ENCODE measurements around the gene PRR4.

The PRR4 gene, protein sequence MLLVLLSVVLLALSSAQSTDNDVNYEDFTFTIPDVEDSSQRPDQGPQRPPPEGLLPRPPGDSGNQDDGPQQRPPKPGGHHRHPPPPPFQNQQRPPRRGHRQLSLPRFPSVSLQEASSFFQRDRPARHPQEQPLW

GRCh38 chr12:10849425-10849878, at the start of gene PRR4:
Gene PRR4 (minus strand): TSS chr12:10849475. CDS start chr12:10849437, 38 bp downstream.
- no peak for DNase-seq (ENCODE audit: extremely low read depth in 1 of 2, low read depth in 1 of 2)

DNA sequence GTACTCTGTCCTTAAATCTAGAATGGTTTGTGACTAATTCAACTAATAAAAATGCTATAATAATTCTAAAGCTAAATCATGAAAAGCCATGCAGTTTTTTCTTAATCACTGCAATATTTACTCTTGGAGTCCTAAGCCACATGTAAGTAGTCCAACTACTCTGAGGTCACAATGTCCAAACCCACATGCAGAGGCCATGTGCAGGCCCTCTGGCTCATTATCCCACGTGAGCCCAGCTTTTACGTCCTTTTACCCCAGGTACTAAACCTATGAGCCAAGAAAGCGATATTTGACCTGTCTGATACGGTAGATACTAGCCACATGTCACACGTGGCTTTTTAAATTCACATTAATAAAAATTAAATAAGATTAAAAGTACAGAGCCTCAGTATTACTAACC, 47.6 kb upstream of the PRR4 start:
- DNase-seq (ENCODE audit: extremely low read depth in 1 of 2, low read depth in 1 of 2): no peak

DNA sequence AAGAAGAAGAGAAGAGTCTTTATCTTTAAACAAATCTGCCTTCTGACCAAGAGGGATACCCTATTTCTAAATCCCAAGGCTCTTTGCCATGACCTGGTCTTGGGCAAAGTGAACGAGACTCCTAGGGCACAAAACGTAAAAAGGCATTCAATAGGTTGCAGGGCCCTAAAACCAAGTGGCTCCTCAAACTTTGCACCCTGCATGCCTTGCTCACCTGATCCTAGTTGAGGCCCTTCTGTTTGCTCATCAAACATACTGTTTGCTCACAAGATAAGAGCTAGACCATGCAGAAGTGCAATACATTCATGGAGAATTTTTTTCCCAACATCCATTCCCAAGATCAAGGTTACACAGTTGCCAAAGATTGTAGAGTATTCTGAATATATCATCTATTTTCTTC, 42.7 kb upstream of the PRR4 start:
- no peak for DNase-seq (ENCODE audit: extremely low read depth in 1 of 2, low read depth in 1 of 2)

GRCh38 chr12:10889226-10889625, 40.0 kb upstream of the PRR4 start:
- DNase-seq (ENCODE audit: extremely low read depth in 1 of 2, low read depth in 1 of 2): no peak

- DNase-seq (ENCODE audit: extremely low read depth in 1 of 2, low read depth in 1 of 2): no peak
Measured at GRCh38 chr12:10884086-10884725, 34.9 kb upstream of the PRR4 start, which contains the start of gene PRH1. Gene PRH1 (minus strand): TSS chr12:10884255. CDS start chr12:10884217, 38 bp downstream.

DNA sequence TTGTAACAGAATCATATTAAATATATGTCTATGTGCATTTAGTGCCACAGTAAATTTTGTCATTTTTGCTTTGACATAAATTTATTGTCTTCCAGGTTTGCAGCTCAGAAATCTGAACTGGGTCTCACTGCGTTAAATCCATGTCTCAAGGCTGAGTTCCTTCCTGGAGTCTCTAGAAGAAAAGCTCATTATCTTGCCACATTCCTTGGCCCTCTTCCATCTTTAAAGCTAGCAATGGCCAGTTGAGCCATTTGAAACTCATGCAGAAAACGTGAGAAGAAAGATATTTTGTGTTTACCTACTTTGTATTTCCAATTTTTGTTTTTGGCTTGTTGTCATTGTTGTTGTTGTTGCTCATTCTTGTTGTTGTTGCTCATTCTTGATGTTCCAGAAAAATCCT, 24.1 kb upstream of the PRR4 start:
- no peak for DNase-seq (ENCODE audit: extremely low read depth in 1 of 2, low read depth in 1 of 2)

GRCh38 chr12:10867381-10867780, 18.1 kb upstream of the PRR4 start:
- no peak for DNase-seq (ENCODE audit: extremely low read depth in 1 of 2, low read depth in 1 of 2)

DNA sequence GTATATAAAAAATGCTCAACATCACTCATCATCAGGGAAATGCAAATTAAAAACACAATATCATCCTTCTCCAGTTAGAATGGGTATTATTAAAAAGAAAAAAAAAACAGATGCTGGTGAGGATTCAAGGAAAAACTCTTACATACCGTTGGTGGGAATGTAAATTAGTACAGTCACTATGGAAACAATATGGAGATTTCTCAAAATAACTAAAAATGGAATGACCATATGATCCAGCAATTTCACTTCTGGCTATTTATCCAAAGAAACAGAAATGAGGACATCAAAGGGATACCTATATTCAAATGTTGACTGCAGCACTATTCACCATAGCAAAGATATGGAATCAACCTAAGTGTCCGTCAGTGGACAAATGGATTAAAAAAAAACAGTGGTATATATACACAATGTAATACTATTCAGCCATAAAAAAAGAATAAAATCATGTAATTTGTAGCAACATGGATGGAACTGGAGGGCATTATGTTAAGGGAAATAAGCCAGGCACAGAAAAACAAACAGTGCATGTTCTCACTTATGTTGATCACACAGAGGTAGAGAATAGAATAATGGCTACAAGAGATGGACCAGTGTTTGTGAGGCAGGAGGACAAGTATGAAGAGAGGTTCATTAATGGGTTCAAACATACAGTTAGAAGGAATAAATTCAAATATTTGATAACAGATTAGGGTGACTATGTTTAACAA, 14.4 kb upstream of the PRR4 start:
- no peak for DNase-seq (ENCODE audit: extremely low read depth in 1 of 2, low read depth in 1 of 2)

GRCh38 chr12:10861366-10861765, 12.1 kb upstream of the PRR4 start:
- no peak for DNase-seq (ENCODE audit: extremely low read depth in 1 of 2, low read depth in 1 of 2)

DNA sequence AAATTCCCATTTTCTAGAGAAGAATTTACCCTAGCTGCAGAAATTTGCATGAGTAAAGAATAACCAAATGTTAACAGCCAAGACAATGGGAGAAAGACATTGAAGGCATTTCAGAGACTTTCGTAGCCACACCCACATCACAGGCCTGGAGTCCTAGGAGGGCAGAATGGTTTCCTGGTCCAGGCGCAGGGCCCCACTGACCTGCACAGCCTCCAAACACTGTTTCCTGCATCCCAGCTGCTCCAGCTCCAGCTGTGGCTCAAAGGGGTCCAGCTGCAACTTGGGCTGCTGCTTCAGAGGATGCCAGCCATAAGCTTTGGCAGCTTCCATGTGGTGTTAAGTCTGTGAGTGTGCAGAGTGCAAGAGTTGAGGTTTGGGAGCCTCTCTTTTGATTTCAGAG, 6.5 kb upstream of the PRR4 start:
- no peak for DNase-seq (ENCODE audit: extremely low read depth in 1 of 2, low read depth in 1 of 2)

DNA sequence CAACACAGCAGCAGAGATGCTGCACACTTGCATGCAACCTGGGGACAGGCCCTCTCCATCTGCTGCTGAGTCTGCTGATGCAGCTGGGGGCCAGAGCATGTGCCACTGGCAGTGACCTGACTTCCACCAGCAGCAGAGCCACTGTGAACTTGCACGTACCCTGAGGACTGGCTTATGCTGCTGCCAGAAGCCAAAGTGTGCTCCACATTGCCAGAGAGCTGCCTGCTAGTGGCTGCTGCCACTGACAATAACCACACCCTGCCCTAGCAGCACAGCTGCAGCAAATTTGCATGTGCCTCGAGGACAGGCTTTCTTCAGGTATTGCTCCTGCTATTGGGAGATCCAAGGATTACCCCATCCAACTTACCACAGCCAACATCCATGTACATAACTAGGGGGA, 4.5 kb upstream of the PRR4 start:
- DNase-seq (ENCODE audit: extremely low read depth in 1 of 2, low read depth in 1 of 2): no peak

GRCh38 chr12:10851243-10851858, 2.1 kb upstream of the PRR4 start:
- no peak for DNase-seq (ENCODE audit: extremely low read depth in 1 of 2, low read depth in 1 of 2)

GRCh38 chr12:10847744-10848143, 1.5 kb downstream of the PRR4 start:
- DNase-seq (ENCODE audit: extremely low read depth in 1 of 2, low read depth in 1 of 2): no peak

DNA sequence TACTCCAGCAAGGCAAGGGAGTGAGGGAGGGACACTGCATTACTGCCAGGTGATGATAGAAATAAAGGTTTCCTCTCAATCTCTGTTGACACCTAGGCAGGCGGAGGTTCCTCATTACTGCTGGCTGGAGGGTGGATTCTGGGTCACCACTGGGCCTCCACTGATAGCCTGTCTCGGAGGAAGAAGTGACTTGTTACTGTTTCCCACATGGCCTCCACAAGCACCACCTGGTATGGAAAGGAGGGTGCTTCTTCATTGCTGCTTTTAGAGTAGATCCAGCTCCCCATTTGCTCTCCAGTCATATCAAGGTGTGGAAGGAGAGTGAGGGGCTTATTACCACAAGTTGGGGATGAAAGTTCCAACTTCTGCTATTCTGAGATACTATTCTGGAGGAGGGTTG, 6.4 kb downstream of the PRR4 start:
- no peak for DNase-seq (ENCODE audit: extremely low read depth in 1 of 2, low read depth in 1 of 2)

- no peak for DNase-seq (ENCODE audit: extremely low read depth in 1 of 2, low read depth in 1 of 2)
Measured at GRCh38 chr12:10838461-10838860, 10.8 kb downstream of the PRR4 start.

DNA sequence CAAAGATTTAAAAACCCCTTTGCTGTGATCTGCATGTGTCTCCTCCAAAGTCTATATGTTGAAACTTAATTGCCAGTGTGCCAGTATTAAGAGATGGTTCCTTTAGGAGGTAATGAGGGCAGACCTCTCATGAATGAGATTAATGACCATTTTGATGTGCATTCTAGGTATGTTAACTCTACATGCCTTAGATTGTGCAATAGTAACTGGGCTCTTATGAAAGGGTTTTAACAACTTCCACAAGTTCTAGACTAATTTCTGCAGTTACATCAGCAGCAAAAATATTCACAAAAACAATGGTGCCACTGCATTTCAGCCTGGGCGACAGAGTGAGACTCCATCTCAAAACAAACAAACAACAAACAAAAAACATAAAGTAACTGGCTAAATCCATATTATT, 19.3 kb downstream of the PRR4 start:
- no peak for DNase-seq (ENCODE audit: extremely low read depth in 1 of 2, low read depth in 1 of 2)

DNA sequence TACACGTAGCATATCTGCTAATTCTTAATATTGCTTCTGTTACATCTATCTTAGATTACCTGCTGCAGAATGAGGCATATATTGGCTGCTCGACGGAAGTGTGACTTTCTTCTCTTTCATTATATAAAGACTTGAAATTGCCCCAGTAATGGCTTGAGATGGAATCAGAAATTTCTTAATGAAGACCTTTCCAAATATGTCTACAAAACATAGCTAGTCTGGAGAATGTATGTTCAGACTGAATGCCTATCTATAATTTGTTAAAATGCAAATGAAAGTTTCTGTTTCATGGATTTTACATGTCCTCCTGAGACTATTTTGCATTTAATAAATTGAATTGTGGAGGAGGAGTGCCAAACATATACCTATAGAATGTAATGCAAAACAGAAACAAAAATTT, 23.0 kb downstream of the PRR4 start, which contains the start of gene TAS2R10:
TAS2R10 (minus strand) TSS at position 101 of the 400 bp plus-strand sequence; CDS start at position 12, 89 bp downstream.
- DNase-seq (ENCODE audit: extremely low read depth in 1 of 2, low read depth in 1 of 2): no peak

DNA sequence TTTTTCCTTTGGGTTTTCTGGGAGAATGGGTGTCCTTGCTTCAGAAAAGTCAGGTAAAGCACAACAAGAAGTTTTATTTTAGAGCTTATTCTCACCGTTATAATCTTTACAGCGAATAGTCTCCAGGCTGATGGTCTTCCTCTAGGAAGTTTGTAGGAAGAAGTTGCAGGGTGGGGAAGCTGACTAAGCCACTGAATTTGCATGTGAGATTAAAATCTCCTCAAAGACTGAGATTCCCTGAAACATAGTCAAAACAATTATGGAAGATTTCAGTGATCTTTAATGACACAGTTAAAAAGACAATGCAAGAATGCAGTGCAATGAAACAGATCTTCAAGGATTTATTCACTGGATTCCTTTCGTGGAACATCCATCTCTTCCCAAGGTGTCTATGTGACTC, 24.3 kb downstream of the PRR4 start:
- no peak for DNase-seq (ENCODE audit: extremely low read depth in 1 of 2, low read depth in 1 of 2)

GRCh38 chr12:10811883-10812536, 37.3 kb downstream of the PRR4 start:
- no peak for DNase-seq (ENCODE audit: extremely low read depth in 1 of 2, low read depth in 1 of 2)

DNA sequence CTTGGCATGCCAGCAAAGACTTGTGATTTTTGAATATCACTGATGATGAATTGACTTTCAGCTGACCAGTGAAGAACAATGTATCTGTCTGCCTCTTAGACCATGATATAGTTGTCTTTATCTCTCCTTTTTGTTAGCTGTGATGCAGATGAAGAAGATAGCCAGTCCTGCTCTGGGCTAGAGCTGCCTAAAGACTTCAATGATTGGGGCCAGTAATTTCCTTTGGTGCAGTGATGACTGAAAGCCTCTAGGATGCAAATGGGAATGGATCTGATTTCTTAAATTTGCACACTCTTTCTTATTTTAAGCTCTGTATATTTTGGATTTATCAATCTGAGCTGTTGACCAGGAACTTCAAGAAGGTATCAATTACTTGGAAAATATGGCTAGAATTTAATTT, 39.2 kb downstream of the PRR4 start, which contains the start of gene TAS2R9:
TAS2R9 (minus strand) TSS at position 101 of the 400 bp plus-strand sequence; CDS start at position 8, 93 bp downstream.
- no peak for DNase-seq (ENCODE audit: extremely low read depth in 1 of 2, low read depth in 1 of 2)

GRCh38 chr12:10807186-10807585, 42.1 kb downstream of the PRR4 start, which contains the start of gene TAS2R8:
Gene TAS2R8 (minus strand): TSS chr12:10807286. CDS start chr12:10806980, 306 bp downstream.
- DNase-seq (ENCODE audit: extremely low read depth in 1 of 2, low read depth in 1 of 2): no peak
